Hepatic stellate cell (primary cell): ENCODE results near the gene LPIN1.
"Not testable (repeated sequence)": the region's sequence is repeated elsewhere in the genome, so short reads cannot be mapped to it uniquely, and the experiment has no call there.

ENCODE experiments used
- DNase-seq: peaks from one replicate; pipeline ENCODE4 v3.0.0; 2011; ENCODE audit warnings: low spot score

Gene LPIN1

DNA sequence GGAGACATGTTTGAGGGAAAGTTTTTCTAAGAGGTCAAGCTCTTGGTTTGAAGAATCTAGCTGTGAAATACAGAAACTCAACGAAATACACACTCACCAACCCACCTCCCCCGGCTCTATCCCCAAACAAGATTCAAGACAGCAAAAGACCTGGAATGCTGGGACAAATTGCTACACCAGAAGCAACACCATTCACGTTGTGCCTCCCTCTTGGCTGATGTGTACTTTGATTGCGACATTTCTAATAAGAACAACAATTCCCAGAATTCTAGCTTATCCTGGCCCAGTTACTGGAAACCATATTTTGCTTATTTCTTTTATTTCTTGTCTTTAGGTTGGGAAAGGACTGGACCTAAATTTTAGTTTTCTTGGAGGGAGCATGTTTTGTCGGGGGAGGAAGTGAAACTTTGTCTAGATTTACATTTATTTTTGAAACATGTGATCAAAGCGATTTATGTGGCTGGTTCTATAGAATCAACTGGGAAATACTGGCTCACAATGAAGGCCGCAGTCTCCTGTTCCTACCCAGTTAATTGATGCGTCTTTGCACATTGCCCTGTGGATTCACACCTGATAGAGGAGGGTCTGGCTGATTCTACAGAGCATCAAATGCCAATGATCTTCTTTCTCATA lies 29.6 kb upstream of the LPIN1 start:
- peak; percentile 39 for DNase-seq

DNA sequence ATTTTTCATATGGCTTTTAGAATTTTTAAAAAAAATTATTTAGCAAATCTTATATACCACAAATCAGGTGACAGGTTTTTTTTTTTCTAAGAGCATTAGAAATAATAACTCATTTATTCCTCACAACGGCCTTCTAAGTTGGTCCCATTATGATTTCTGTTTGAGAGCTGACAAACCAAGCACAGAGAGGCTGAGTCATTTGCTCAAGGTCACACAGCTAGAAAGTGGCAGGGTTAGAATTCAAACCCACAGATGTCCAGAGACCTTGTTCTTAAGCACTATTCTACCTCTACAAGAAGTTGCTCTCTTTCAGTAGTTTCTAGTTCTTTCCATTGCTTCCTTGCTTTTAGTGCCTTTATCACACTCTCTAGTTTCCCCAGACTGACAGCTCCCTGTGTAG lies 28.8 kb upstream of the LPIN1 start:
- no peak for DNase-seq

DNA sequence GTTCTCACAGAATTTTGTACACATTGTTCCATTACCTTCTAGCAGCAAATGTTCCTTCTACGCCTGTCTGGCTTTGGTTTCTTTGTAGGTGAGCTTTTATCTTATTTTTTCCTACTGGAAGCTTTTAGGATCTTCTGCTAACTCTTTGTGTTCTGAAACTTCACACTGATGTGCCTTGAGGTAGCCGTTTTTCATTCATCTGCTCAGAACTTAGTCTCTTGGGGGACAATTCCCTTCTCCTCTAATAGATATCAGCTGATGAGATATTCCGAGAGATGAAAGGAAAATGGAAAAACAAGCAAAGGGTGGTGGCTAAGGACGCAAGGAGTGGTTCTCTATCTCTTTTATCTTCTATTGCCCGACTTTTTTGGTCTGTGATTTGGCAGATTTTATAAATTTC lies 27.8 kb upstream of the LPIN1 start:
- no peak for DNase-seq

DNA sequence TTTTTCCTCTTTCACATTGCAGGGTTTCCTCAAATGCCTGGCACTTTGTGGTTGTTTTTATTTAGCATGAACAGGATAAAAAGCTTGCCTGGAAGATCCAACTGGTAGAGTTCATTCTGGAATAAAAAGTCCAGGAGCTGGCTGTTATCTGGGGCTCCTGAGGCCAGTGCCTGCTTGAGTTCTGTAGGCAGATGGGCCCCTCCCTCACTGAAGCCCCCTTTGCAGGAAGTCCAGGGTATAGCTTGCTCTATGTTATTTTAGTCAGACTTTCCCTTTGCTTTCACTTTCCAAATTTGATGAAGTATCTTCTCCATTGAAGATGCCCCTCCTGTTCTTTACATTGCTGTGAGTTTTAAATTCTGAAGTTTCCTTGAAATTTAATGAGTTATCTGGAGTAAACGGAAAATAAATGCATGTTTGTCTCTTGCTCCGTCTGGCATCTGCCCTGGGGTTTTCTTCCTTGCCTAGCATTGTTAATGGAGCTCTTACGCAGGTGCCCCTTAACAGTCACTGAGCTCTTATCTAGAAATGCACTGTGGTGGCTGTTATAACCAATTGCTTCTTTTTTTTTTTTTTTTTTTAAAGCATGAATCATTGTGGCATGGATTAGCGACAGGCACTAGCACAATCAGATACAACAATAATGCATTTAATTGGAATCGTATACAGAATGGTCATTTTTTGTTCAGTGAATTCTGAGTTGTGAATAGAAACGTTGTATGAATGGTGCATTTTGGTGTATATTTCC lies 27.0 kb upstream of the LPIN1 start:
- DNase-seq = no peak

DNA sequence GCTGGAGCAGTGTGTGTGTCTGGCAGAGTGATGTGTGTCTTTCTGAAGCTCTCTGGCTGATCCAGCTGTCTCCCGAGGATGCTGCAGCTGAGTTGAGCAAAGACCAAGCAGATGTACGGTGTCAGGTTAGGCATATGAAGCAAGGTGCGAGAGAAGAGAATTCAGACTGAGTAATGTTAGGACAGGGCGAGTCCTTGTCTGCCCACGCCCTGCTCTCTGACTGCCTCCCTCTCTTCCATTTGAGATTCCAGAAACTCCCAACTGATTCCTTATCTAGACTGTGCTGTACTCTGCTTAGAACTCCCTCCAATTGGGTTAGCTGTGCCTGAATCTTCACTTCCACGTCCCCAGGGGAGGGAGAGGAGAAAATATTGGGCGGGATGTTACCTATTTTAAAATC lies 25.7 kb upstream of the LPIN1 start:
- no peak for DNase-seq

DNA sequence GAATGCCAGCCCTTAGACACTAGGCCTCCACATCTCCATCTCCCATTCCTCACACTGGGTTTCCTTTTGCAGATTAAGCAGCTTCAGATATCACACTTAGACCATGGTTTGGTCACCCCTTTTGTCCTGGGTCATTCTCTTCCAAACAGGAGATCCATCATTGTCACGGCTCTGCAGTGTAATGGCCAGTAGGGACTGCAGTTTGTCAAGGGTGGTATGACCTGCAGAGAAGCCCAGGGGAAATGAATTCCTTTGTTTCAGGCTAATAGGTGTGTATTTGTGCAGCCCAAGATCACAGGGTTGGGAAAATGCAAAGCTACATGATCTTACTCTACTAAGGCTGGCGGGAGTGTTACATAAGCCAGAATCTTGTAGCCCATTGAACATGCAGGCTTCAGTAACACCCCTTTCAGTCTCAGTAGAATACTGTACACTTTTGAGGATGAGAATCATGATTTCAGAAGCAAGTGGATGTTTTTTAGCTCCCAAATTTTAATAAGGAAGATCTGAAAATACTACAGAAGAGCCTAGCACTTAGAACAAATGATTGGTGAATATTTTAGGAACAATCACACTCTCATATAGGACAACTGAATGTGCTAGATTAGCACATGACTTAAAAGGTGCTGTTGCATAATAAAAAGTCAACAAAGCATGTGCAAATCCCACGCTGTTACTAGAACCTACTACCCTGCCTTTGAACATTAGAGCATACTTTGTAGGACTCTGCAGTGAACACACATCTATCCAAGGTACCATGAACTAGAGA lies 24.0 kb upstream of the LPIN1 start:
- no peak for DNase-seq

DNA sequence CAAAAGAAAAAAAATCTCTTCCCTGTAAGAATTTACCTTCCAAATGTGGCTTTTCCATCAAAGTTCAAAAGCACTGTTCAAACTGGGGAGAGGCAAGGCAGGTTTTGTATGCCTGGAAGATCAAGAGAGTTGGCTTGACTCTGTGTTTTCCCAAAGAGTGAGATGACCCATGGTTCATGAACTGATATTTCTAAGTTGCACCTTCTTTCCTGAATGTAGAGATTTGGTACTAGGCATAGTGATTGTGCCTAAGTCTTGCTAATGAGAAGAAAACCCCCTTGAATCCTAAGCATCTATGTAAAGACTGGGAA lies 23.4 kb upstream of the LPIN1 start:
- DNase-seq = no peak

DNA sequence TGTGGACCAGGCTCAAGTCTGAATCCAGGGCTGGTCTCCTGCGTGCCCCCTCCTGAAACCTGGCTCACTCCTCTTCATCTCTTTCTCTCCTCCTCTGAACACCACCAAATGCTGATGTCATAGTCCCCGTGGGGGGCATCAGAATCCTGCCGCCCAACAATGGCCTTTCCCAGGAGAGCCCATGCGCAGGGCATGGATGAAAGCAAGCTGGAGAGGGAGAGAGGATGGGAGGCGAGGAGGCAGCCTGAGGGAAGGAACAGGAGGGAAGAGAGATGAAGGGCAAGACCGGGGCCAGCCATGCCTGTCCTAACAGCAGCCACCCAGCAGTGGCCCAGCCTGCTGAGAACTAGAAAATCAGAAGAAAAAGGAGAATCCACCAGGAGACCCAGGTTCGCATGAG lies 22.3 kb upstream of the LPIN1 start:
- no peak for DNase-seq

DNA sequence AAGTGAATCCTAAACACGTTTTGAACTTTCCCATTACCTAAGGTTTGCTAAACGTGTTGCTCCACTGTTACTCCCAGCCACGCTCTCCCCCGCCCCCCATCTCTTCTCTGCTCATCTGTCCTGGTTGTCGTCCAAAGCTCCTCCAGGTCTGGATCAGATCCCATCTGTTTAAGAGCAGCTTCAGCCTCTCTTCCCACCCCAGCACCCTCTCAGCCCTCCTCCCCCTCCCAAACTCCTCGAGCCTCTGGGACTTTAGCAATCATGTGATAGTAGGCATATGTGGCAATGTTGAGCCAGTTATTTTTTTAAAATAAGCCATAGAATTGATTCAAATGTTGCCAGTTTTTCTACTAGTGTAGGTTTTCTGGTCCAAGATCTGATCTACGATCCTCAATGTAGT lies 20.0 kb upstream of the LPIN1 start:
- DNase-seq = no peak

DNA sequence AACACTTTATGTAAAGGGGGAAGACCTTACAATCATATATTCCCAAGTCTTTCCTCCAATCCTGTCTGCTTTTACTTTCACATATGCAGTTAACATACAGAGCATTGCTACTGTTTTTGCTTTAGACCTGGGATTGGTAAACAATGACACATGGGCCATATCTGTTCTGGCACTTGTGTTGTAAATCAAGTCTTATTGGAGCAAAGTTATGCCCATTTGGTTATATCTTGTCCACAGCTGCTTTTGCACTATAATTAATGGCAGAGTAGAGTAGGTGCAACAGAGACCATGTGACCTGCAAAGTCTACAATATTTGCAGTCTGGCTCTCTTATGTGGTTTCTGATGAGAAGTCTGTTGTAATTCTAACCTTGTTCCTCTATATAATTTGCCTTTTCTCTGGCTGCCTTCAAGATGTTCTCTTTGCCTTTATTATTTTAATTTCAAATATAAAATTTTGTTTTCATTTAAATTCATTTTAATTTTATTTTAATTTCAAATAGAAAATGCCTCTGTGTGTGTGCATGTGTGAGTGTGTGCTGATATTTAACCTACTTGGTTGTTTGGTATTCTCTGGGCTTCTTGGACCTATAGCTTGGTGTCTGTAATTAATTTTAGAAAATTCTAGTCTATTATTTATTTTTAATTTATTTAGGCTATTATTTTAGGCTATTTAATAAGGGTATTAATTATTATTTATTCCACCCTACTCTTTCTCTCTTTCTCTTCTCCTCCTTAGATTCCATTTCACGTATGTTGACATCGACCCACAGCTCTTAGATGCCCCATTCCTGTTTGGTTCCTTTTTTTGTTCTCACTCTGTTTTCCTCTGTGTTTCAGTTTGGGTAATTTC lies 16.8 kb upstream of the LPIN1 start:
- no peak for DNase-seq

DNA sequence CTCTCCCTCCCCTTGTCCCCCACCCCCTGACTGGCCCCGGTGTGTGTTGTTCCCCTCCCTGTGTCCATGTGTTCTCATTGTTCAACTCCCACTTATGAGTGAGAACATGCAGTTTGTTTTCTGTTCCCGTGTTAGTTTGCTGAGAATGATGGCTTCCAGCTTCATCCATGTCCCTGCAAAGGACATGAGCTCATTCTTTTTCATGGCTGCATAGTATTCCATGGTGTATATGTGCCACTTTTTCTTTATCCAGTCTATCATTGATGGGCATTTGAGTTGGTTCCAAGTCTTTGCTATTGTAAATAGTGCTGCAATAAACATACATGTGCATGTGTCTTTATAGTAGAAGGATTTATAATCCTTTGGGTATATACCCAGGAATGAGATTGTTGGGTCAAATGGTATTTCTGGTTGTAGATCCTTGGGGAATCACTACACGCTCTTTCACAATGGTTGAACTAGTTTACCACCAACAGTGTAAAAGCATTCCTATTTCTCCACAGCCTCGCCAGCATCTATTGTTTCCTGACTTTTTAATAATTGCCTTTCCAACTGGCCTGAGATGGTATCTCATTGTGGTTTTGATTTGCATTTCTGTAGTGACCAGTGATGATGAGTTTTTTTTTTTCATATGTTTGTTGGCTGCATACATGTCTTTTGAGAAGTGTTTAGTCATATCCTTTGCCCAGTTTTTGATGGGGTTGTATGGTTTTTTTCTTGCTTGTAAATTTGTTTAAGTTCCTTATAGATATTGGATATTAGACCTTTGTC lies 15.0 kb upstream of the LPIN1 start:
- not testable (repeated sequence) for DNase-seq

DNA sequence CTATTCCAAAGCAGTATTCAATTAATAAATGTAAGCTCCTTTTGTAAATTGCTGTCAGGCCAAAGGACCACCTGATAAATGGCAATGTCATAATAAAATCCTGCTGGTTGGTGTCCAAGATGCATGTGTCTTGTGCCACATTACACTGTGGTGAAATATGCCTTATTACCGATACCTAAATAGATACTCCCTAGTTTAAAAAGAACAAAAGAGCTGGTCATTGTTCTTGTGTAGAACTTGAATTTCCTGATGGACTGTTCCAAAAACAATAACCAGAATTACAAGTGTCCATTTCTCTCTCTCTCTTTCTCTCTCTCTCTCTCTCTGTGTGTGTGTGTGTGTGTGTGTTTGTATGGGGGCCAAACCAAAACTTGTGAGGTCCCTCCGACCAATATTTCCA lies 13.8 kb upstream of the LPIN1 start:
- DNase-seq = no peak

DNA sequence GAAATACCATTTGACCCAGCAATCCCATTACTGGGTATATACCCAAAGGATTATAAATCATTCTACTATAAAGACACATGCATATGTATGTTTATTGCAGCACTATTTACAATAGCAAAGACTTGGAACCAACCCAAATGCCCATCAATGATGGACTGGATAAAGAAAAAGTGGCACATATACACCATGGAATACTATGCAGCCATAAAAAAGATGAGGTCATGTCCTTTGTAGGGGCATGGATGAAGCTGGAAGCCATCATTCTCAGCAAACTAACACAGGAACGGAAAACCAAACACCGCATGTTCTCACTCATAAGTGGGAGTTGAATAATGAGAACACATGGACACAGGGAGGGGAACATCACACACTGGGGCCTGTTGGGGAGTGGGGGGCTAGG lies 8.6 kb upstream of the LPIN1 start:
- not testable (repeated sequence) for DNase-seq

DNA sequence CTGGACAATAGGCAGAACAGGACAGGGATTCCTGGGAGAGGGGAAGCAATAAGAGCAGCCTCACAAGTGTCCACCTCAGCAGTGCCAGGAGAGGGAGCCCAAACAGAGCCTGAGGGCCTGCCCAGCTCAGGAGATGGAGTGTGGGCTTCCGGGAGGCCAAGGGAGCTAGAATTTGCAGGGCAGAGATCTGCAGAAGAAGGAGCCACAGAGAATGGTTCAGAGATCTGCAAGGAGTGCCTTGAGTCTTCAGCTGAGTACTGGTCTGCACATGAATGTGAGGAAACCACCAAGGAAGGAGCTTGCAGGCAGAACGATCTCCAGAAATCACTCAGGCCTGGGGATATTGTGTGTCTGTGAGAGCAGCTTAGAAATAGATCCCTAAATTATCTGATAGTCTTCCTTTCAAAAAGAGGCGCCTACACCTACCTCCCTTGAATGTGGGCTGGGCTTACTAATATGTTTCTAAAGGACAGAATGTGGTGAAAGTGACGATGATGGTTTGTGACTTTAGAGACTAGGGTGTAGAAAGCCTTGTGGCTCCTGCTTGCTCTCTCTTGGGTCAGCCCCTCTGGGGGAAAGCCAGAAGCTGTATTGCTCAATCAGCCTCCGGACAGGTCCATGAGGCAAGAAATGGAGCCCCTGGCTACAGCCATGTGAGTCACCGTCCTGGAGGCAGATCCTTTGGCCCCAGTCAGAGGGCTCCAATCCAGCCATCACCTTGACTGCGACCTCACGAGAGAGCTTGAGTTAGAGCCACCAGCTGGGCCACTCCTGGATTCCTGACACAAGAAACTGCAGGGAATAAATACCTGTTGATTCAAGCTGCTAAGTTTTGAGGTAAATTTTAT lies 7.6 kb upstream of the LPIN1 start:
- DNase-seq = peak; percentile 52

DNA sequence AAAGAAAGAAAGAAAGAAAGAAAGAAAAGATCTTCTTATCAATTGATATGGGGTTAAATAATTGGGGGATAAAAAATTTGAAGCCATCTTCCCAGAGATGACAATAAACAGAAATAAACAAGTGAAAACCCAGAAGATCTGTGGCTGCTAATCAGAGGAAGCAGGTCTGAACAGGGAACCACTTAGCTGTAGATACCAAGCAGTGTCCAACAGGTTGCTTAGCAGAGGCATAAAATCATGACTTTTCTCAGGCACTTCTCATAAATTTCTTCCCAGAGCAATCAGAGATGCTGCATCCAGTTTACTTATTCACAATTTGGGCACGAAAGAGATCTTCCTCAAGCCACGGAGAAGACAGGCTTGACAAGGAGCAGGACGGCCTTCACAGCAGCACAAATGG lies 5.7 kb upstream of the LPIN1 start:
- DNase-seq = no peak

DNA sequence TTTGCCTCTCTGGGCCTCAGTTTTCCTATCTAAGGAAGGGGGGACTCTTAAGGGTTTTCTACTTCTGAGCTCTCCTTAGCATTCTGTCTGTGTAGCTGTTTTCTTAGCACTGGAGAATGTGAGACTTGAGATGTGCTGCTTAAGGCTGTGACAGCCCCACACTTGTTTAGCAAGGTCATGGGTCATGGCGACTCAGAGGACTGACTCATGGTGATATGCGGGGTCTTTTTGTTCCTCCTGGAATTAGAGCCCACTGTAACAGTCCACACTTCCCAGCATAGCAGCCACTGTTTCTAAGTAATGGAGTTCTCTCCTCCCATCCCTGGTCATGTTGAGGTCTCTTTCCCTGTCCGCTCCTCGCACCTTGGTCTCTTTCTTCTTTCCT lies 4.1 kb upstream of the LPIN1 start:
- DNase-seq = no peak

DNA sequence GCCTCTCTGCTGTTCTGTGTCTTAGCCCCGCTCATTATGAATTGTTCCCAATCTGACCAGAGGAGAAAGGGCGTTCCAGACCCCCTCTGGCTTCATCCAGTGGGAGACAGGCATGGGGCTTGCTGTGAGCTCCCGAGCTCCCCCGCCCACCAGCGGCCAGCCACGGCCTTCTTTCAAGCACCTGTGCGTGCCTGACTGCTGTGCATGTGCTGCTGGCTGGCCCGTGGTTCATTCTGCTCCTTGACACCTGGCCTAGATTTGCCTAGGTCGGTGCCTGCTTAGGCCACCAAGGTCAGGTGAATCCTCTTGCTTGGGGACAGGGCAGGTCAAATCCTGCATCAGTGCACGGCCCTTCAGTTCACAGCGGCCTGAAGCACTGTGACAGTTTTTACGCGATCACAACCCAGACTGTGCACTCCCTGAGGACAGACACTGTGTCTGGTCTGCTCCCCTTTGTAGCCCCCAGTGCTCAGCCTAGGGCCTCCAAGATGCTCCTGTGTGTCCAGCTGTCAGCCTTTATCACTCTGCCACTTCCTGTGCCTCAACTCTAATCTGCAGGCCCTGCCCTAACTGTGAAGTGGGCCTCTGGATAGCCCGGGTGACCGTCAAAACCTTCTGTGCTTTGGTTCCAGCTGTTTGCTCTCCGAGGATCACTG lies 3.6 kb upstream of the LPIN1 start:
- DNase-seq = no peak

DNA sequence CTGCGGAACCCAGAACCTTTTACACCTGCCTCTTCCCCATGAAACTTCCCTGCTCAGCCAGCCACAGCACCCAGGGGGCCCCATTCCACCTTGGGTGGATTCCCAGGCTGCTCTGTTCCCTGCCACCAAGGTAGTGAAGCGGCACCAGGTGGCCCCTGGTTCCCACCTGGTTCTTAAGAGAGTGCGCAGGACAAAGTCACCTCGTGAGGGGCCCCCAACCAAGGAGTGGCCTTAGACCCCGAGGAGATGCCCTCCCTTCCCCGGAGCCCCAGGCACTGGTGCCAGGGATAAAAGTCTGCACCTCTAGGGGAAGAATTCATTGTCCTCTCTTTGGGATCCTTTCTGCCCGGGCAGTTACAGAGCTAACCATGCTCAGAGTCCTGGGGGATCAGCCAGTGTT lies 3.1 kb upstream of the LPIN1 start:
- no peak for DNase-seq

DNA sequence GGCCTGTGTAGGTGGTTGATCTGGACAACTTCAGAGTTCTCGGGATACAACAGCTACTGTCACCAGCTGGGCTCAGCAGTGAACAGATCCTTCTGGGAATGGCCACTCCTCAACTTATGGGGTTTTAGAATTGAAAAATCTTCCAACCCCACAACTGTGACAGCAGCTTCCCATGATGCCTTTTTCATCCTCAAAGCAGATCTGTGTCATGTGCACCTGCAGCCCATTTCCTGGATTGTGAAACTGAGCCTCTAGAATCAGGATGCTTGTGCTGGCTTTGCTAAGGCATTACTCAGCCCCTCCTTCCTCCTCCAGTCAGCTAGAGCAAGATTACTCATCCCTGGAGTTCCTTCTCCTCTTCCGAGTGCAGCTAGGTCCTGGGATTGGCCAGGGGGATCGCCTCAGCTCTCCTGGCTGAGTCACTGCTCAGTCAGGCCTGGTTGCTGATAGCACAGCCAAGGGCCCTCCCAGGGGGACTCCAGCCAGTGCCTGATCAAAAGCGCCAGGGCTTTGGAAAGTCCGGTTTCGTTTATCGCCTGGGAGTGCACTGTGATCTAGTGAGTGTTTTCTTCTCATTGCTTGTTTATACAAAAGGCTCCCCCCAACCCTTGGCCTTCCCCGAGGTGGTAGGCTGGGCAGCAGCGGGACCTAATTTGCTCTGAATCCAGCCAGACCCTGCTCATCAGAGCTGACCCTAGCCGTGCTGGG lies 2.4 kb upstream of the LPIN1 start:
- DNase-seq = peak; percentile 100
